Stimulated activated CD4-positive, alpha-beta T cell treated with anti-CD3 and anti-CD28 coated beads, Interleukin-15, amount 100 ng/mL, for 1 hour (primary cell): ENCODE measurements around the gene ITGA3.
"Not testable (repeated sequence)": the region's sequence is repeated elsewhere in the genome, so short reads cannot be mapped to it uniquely, and the experiment has no call there.

Experiments
- DNase-seq, 2 donors: peaks; one replicate each; pipeline ENCODE4 v3.0.0-alpha.2; 2020; ENCODE audit warnings: low read depth in 1 of 2, low spot score in 1 of 2

The ITGA3 gene

DNA sequence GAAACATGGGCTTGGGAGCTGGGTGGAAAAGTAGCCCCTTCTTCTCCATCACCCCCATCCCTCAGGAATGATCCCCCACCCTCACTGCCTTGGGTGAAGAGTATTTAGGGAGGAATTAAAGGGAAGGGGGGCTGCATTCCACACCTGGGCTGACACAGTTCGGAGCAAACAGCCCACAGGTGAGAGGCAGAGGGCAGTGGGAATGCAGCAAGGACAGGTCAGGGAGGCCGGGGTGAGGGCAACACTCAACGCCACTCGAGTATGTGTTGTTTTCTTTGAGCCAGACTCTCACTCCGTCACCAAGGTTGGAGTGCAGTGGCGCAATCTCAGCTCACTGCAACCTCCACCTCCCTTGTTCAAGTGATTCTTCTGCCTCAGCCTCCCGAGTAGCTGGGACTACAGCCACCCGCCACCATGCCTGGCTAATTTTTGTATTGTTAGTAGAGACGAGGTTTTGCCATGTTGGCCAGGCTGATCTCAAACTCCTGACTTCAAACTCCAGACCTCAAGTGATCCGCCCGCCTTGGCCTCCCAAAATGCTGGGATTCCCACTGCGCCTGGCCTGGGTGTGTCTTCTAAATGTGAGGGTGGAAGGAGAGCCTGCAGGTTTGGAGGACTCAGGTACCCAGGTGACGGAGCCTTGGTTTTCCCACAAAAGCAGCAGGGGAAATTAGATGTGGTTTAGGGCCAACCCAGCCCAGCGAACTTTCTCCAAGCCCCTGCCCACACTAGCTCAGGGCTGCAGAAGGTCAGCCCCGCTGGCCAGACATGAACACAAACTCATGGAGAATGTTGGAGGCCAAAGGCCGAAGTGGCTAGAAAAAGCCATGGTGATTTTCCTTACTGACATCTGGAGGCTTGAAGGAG lies 21.2 kb upstream of the ITGA3 start:
- no peak for DNase-seq

GRCh38 chr17:50035421-50035879 lies 20.5 kb upstream of the ITGA3 start:
- DNase-seq = no peak

GRCh38 chr17:50035945-50036344 lies 20.0 kb upstream of the ITGA3 start:
- DNase-seq = no peak

DNA sequence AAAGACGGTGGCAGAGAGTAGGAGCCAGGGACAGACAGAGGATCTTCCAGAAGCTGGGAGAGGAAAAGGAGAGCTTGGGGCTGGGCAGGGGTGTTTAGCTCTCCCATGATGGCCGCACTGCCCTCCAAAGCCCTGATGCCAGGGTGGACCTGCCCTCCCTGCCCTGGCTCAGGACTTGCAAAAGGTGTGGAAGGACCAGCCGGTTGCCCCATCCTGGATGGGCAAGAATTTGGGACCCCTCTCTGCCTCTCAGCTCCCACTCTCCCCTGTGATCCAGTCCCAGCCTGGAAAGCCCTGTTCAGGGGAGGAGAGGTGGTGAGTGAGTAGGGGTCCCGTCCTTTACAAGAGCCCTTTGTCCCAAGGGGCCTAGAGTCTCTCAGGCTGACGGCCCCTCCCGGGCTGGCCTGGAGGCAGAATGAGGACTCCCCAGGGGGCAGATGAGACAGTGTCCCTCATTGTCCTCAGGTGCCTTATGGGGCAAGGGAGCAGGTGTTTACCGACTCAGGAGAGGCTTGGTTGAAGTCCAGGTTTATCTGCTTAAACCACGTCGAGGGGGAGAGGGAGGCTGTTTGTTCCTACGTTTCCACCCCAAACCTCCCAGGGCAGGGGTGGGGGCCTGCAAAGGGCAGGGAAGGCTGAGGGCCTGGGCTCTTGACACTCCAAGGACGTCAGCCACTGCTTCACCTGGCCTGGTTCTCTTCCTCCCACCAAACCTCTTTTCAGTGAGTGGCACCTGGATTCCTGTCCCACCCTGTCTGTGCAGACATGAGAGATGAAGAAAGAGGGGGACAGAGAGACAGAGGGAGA lies 19.3 kb upstream of the ITGA3 start:
- DNase-seq = no peak

GRCh38 chr17:50037321-50038107 lies 18.4 kb upstream of the ITGA3 start:
- no peak for DNase-seq

GRCh38 chr17:50039058-50039457 lies 16.9 kb upstream of the ITGA3 start:
- DNase-seq = no peak

DNA sequence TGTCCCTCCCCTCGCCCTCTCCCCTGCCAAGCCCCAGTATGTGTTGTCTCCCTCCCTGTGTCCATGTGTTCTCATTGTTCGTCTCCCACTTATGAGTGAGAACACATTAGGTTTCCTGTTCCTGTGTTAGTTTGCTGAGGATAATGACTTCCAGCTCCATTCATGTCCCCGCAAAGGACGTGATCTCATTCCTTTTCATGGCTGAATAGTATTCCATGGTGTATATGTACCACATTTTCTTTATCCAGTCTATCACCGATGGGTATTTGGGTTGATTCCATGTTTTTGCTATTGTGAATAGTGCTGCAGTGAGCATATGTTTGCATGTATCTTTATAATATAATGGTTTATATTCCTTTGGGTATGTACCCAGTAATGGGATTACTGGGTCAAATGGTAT lies 15.4 kb upstream of the ITGA3 start:
- not testable (repeated sequence) for DNase-seq

DNA sequence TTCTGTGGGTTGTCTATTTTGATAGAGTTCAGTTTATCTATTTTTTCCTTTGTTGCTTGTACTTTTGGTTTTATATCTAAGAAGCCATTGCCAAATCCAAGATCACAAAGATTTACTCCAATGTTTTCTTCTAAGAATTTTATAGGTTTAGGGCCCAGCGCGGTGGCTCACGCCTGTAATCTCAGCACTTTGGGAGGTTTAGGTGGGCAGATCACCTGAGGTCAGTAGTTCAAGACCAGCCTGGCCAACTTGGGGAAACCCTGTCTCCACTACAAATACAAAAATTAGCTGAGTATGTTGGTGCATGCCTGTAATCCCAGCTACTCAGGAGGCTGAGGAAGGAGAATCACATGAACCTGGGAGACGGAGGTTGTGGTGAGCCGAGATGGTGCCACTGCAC lies 13.7 kb upstream of the ITGA3 start:
- DNase-seq = no peak

GRCh38 chr17:50043290-50044148 lies 12.4 kb upstream of the ITGA3 start:
- no peak for DNase-seq

DNA sequence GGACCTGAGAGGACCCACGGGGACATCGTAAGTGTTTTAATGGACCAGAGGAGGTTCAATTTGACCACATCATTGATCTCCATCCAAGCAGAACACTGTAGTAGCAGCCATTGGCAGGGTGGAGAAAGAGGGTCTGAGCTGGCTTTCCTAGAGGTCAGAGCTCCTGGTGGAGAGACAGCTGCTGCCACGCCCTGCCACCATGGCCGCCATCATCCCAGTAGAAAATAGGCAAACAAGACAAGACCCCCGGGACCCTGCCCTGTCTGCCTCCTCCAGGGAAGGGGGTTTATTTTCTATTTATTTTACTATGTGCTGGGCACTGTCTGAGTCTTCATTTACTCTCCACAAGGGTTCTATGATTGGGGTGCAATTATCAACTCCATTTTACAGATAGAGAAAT lies 11.4 kb upstream of the ITGA3 start:
- DNase-seq = no peak

DNA sequence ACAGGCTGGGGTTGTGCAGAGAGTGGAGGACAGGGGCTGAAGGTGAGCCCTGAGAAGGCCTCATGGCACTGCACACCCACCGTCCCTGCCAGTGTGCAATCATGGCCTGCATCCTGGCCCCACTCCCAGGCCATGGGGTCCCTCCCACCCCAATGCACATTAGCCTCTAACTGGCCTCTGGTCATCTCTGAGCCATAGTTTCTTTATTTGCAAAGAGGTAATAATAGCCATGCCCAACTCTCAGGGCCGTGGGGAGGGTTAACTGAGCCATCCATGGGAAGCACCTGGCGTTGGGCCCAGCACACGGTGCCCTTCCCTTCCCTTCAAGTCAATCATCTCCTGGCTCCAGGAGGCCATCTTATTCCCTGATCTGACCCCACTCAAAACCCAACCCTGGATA lies 10.8 kb upstream of the ITGA3 start:
- DNase-seq = no peak

DNA sequence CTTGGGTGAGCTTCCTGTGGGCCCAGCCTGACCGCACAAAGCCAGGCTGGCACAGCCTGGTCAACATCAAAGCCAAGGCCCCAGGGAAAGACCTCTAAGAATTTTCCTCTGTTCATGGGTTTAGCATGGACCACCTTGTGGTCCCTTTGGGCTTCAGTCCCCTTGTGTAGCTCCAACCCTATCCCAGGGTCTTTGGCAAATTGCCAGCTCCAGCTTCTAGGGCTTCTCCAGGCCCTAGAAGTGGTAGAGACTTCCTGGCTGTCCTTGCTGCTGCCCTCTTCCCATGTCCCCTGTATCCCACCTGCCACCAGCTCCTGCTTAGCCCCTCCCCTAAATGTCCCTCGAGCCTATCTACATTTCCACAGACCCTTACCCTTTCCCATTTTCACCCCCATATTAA lies 9.7 kb upstream of the ITGA3 start:
- DNase-seq = no peak

DNA sequence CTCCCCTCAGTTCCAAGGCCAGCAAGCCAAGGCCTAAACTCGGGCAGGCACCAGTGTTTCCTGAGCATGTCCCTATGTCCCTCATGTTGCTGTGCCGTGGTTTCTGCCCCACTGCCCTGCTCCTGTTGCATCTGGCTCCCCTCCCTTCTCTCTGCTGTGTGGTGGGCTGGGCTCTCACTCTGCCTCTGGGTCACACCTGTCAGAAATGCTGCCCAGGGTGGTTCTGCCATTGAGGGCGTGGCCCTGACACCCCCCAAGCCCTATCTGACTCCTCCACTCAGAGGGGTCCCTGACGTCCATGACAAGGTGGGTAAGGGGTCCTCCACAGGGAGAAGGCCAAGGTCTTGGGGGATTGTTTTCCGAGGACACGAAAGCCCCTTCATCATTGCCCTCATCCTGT lies 9.2 kb upstream of the ITGA3 start:
- DNase-seq = no peak

DNA sequence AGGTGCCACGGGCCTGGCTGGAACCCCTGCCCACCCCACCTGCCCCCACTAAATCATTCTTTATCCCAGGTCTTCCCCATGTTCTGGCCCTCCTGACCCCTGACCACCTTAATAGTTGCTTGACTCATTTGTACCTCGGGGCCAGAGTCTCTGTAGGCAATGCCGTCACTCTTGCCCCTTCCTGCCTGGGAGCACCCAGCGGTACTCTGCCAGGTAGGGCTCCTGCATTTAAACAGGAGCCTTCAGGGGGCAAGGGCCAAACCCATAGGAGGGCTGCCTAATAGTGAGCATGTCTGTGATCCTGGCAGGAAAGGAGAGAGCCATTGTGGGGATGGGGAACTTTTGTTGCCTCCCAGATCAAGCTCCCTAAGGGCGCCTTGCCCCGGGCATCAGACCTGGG lies 8.8 kb upstream of the ITGA3 start:
- no peak for DNase-seq

GRCh38 chr17:50047488-50048126 lies 8.3 kb upstream of the ITGA3 start:
- no peak for DNase-seq

DNA sequence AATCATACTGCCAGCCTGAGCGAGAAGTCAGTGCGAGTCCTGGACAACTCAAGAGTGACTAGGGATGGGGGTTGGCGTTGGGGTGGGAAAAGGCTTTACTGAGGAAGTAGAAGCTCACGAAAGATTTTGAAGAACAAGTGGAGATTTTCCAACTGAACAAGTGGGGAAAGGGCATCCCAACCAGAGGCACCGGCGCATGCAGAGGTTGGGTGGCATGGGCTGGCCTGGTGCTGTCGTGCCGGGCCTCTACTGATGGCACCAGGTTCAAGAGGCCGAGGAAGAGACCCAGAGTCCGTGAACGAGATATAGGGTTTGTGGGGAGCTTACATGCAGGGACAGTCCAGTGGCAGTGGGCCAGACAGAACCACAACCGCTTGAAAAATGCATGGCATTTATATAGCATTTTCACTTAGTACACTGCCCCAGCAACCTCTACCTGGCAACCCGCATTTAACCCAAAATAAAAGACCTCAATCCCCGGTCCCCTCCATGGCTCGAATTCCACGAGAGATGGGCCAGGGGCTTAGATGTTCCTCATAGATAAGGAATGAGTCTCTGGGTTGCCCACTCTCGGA lies 7.7 kb upstream of the ITGA3 start:
- no peak for DNase-seq

DNA sequence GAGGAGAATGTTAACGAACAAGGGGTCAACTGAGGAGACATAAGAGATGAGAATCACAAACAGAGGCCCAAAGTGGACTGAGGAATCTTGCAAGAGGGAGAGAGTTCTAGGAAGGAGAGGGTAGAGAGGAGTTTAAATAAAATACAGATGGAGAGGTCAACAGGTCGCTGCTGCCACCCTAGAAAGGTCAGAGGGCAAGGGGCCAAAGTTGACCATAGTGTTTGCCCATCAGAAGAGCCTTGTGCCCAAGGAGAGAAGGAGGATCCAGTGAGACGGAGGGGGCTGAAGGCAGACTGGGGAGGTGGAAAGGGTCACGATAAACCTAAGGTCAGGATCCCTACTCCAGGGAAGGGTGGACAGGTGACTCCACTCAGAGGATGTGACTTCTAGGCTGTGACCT lies 6.9 kb upstream of the ITGA3 start:
- no peak for DNase-seq

DNA sequence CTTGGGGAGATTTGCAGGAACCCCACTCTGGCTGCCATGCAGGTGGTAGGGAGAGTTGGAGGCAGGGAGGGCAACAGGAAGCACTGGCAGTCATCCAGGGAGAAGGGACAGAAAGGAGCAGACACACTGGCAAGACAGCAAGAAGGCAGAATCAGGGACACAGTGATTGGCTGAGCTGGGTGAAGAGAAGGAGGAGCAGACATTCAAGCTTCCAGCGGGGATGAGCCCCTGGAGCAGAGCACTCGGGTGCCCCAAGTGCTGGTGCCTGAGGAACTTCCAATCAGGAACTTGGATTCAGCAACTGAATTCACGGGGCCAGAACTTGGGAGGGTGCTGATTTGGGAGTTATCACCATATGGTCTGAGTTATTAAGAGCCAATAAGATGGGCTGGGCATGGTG lies 6.3 kb upstream of the ITGA3 start:
- DNase-seq = no peak

- no peak for DNase-seq
Measured at GRCh38 chr17:50050431-50051032, 5.4 kb upstream of the ITGA3 start.
